SH-SY5Y (cell line): Measurements from ENCODE around the gene C11orf65.

Experiments
- GATA2 ChIP-seq: IDR thresholded peaks from 2 replicates; pipeline ENCODE4 v1.6.1; 2011; ENCODE audit warnings: mild to moderate bottlenecking, low read depth, low read length
- GATA3 ChIP-seq: IDR thresholded peaks from 2 replicates; pipeline ENCODE4 v1.6.1; 2011; ENCODE audit warnings: low read depth, mild to moderate bottlenecking, low read length, moderate library complexity

The C11orf65 gene

GRCh38 chr11:108414958-108415357 lies 52.4 kb downstream of the C11orf65 start:
- TF ChIP-seq GATA3 (no peak), GATA2 (no peak)

- no peak for TF ChIP-seq GATA3
- TF ChIP-seq GATA2 = no peak
These were observed 61.6 kb downstream of the C11orf65 start for GRCh38 chr11:108405706-108406105.

GRCh38 chr11:108403052-108403451 lies 64.3 kb downstream of the C11orf65 start:
- TF ChIP-seq GATA3 (no peak), GATA2 (no peak)

- TF ChIP-seq GATA2 (no peak), GATA3 (no peak)
These were observed 65.1 kb downstream of the C11orf65 start for GRCh38 chr11:108402241-108402640.

GRCh38 chr11:108398439-108398838 lies 68.9 kb downstream of the C11orf65 start:
- no peak for TF ChIP-seq GATA2
- TF ChIP-seq GATA3 = no peak

- TF ChIP-seq GATA3 (no peak), GATA2 (no peak)
These were observed 72.5 kb downstream of the C11orf65 start for GRCh38 chr11:108394744-108395284.

- TF ChIP-seq GATA3 = no peak
These were observed 74.3 kb downstream of the C11orf65 start for GRCh38 chr11:108393046-108393445.

GRCh38 chr11:108392353-108392752 lies 75.0 kb downstream of the C11orf65 start:
- no peak for TF ChIP-seq GATA2
- TF ChIP-seq GATA3 = no peak

- TF ChIP-seq GATA2 (no peak), GATA3 (no peak)
These were observed 78.8 kb downstream of the C11orf65 start for GRCh38 chr11:108388576-108388975.

GRCh38 chr11:108370990-108371389 lies 96.3 kb downstream of the C11orf65 start:
- TF ChIP-seq GATA3 (no peak), GATA2 (no peak)

GRCh38 chr11:108370315-108370714 lies 97.0 kb downstream of the C11orf65 start:
- TF ChIP-seq GATA2 (no peak), GATA3 (no peak)

- TF ChIP-seq GATA2 (no peak), GATA3 (no peak)
These were observed 98.3 kb downstream of the C11orf65 start for GRCh38 chr11:108369064-108369463.

- TF ChIP-seq GATA3 (no peak), GATA2 (no peak)
These were observed 99.2 kb downstream of the C11orf65 start for GRCh38 chr11:108368134-108368533.

- TF ChIP-seq GATA2 (no peak), GATA3 (no peak)
These were observed 103.2 kb downstream of the C11orf65 start for GRCh38 chr11:108364159-108364558.

- no peak for TF ChIP-seq GATA3
- TF ChIP-seq GATA2 = no peak
These were observed 115.9 kb downstream of the C11orf65 start for GRCh38 chr11:108351468-108351867.

- no peak for TF ChIP-seq GATA2
- no peak for TF ChIP-seq GATA3
These were observed 120.9 kb downstream of the C11orf65 start for GRCh38 chr11:108346451-108346850.

- no peak for TF ChIP-seq GATA3
- TF ChIP-seq GATA2 = no peak
These were observed 121.6 kb downstream of the C11orf65 start for GRCh38 chr11:108345767-108346166.
